Loucy (cell line): Measurements from ENCODE around the gene HSPG2.

Source experiments
- EZH2phosphoT487 ChIP-seq: fragments of 200-600 bp; IDR thresholded peaks from 2 replicates; pipeline ENCODE4 v1.6.1; 2018; ENCODE audit warnings: antibody characterized with exemption, mild to moderate bottlenecking, moderate library complexity, borderline replicate concordance
- TF ChIP-seq, protein P1 (sequence below): fragments of 200-600 bp; sonication (generic); conservative IDR thresholded peaks from 2 replicates; pipeline ENCODE4 v1.5.1; 2014; ENCODE audit warnings: mild to moderate bottlenecking, antibody characterized with exemption, low read length

- no peak for TF ChIP-seq EZH2phosphoT487
- TF ChIP-seq, protein P1, sequence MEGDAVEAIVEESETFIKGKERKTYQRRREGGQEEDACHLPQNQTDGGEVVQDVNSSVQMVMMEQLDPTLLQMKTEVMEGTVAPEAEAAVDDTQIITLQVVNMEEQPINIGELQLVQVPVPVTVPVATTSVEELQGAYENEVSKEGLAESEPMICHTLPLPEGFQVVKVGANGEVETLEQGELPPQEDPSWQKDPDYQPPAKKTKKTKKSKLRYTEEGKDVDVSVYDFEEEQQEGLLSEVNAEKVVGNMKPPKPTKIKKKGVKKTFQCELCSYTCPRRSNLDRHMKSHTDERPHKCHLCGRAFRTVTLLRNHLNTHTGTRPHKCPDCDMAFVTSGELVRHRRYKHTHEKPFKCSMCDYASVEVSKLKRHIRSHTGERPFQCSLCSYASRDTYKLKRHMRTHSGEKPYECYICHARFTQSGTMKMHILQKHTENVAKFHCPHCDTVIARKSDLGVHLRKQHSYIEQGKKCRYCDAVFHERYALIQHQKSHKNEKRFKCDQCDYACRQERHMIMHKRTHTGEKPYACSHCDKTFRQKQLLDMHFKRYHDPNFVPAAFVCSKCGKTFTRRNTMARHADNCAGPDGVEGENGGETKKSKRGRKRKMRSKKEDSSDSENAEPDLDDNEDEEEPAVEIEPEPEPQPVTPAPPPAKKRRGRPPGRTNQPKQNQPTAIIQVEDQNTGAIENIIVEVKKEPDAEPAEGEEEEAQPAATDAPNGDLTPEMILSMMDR: no peak
Measured at GRCh38 chr1:21843996-21844395, 93.1 kb downstream of the HSPG2 start.
